Keratinocyte (primary cell): ENCODE measurements around the gene PEX5L. TPM values are rescaled to one million over a fixed set of nuclear protein-coding genes. Genes with fewer than 3 reads are reported as not detected.

Experiments
- DNase-seq: peaks from one replicate; pipeline ENCODE4 v3.0.0-alpha.2; 2011; ENCODE audit warnings: low read depth, missing footprints, low spot score
- FAIRE-seq: peaks from 2 replicates; lab custom pipeline; 2011; peaks lifted over from hg19 to GRCh38; lab: Jason Lieb, UNC
- H2AFZ ChIP-seq: 2 replicates; pipeline ENCODE4 v1.6.0; 2012; ENCODE audit warnings: low read length, control low read depth, inconsistent platforms; ENCODE audit not compliant: control insufficient read depth
- H3K27ac ChIP-seq: 2 replicates; pipeline ENCODE4 v1.5.1; 2011; ENCODE audit warnings: low read length; ENCODE audit not compliant: control insufficient read depth, insufficient read depth
- H3K27me3 ChIP-seq: 3 replicates; pipeline ENCODE4 v1.6.0; 2011; ENCODE audit warnings: low read length; ENCODE audit not compliant: control insufficient read depth, insufficient read depth; ENCODE audit errors: extremely low read depth
- H3K36me3 ChIP-seq, 2 experiments: 2 replicates in 1 of 2; 3 replicates in 1 of 2; pipeline ENCODE4 v1.5.1; 2011; ENCODE audit warnings: low read length in 2 of 2, mild to moderate bottlenecking in 1 of 2; ENCODE audit not compliant: control insufficient read depth in 2 of 2, insufficient read depth in 2 of 2; ENCODE audit errors: extremely low read depth in 1 of 2
- H3K4me1 ChIP-seq: 3 replicates; pipeline ENCODE4 v1.5.1; 2011; ENCODE audit warnings: low read length; ENCODE audit not compliant: control insufficient read depth, insufficient read depth; ENCODE audit errors: extremely low read depth
- H3K4me2 ChIP-seq: 3 replicates; pipeline ENCODE4 v1.6.0; 2011; ENCODE audit warnings: low read depth, low read length; ENCODE audit not compliant: control insufficient read depth, insufficient read depth; ENCODE audit errors: extremely low read depth
- H3K4me3 ChIP-seq, 3 experiments: fragments of 200-600 bp in 1 of 3; sonication (generic) in 1 of 3; 2 replicates in 2 of 3; 3 replicates in 1 of 3; pipeline ENCODE4 v1.5.1; 2011 to 2016; ENCODE audit warnings: low read length in 3 of 3, mild to moderate bottlenecking in 3 of 3, control low read depth in 2 of 3, inconsistent platforms in 1 of 3, low read depth in 1 of 3, mixed read lengths in 1 of 3, mixed run types in 1 of 3, moderate library complexity in 1 of 3; ENCODE audit not compliant: control insufficient read depth in 2 of 3, insufficient read depth in 2 of 3; ENCODE audit errors: extremely low read depth in 1 of 3
- H3K79me2 ChIP-seq: 2 replicates; pipeline ENCODE4 v1.6.0; 2012; ENCODE audit warnings: low read length; ENCODE audit not compliant: control insufficient read depth, insufficient read depth
- H3K9ac ChIP-seq: 3 replicates; pipeline ENCODE4 v1.6.0; 2011; ENCODE audit warnings: low read length; ENCODE audit not compliant: control insufficient read depth, insufficient read depth; ENCODE audit errors: extremely low read depth
- H3K9me1 ChIP-seq: 3 replicates; pipeline ENCODE4 v1.6.0; 2011; ENCODE audit warnings: low read length; ENCODE audit not compliant: control insufficient read depth, insufficient read depth; ENCODE audit errors: extremely low read depth
- H3K9me3 ChIP-seq: 2 replicates; pipeline ENCODE4 v1.5.1; 2012; ENCODE audit warnings: low read depth, low read length; ENCODE audit not compliant: control insufficient read depth
- H4K20me1 ChIP-seq: 3 replicates; pipeline ENCODE4 v1.6.0; 2011; ENCODE audit warnings: low read length; ENCODE audit not compliant: control insufficient read depth, insufficient read depth; ENCODE audit errors: extremely low read depth
- CTCF ChIP-seq, 3 experiments: IDR thresholded peaks in 1 of 3; conservative IDR thresholded peaks in 1 of 3; optimal IDR thresholded peaks in 1 of 3; 2 replicates in 2 of 3; 3 replicates in 1 of 3; pipeline versions ENCODE3 to v1.5.1; 2011; ENCODE audit warnings: low read length in 3 of 3, mild to moderate bottlenecking in 3 of 3, moderate library complexity in 2 of 3, control low read depth in 1 of 3, inconsistent platforms in 1 of 3; ENCODE audit not compliant: insufficient read depth in 2 of 3; ENCODE audit errors: extremely low read depth in 1 of 3
- EZH2 ChIP-seq: IDR thresholded peaks from one replicate; pipeline ENCODE4 v1.6.1; 2012; ENCODE audit warnings: inconsistent platforms, mild to moderate bottlenecking, low read length, moderate library complexity
- dilution Hi-C: fragments of 300-500 bp; cut with MboI; formaldehyde crosslinking; loops from one replicate; pipeline ENCODE4 v1.7.0; 2020; ENCODE audit warnings: low sequenced_read_pairs; ENCODE audit not compliant: extremely low pct_ligation_motif_present
- polyA plus RNA-seq, 5 experiments: library from polyadenylated mRNA; depleted of rRNA in 3 of 5; stranded (reverse) in 3 of 5; stranded (forward) in 1 of 5; unstranded in 1 of 5; fragments of >200 nt; gene quantifications; 1 replicate in 1 of 5; 2 replicates in 3 of 5; 3 replicates in 1 of 5; pipeline versions ENCODE4 v1.2.1 to v1.2.3, GENCODE V29; 2011 to 2012; ENCODE audit warnings: missing spikeins in 2 of 5, low read depth in 1 of 5, low replicate concordance in 1 of 5

The PEX5L gene
- polyA plus RNA-seq, 1 donor (not counting 4 experiments of a cell fraction or from before 2014, with no cell fraction given), result 0.92 TPM

GRCh38 chr3:179953993-179954870 lies 82.5 kb downstream of the PEX5L start:
- Histone ChIP-seq H2AFZ (no peak overlapping the region), H3K79me2 (no peaks in the 10 kb centered on the region), H3K27ac (no peak overlapping the region), H4K20me1 (no peaks in the 10 kb centered on the region), H3K27me3 (no peaks in the 10 kb centered on the region), H3K4me2 (no peak overlapping the region), H3K4me1 (no peaks in the 10 kb centered on the region), H3K9me3 (no peaks in the 10 kb centered on the region), H3K9me1 (no peaks in the 10 kb centered on the region), H3K4me3 (no peak overlapping the region), H3K36me3 (no peaks in the 10 kb centered on the region), H3K9ac (no peak overlapping the region)
- dilution Hi-C loops, result no loop called here
- TF ChIP-seq EZH2 (no peak), CTCF (optimal IDR thresholded peaks at IDR 0.05 in 1 of 3, IDR thresholded peaks at IDR 0.05 in 1 of 3, conservative IDR thresholded peaks at IDR 0.05 in 1 of 3; ENCODE audit: extremely low read depth in 1 of 3, insufficient read depth in 2 of 3, low read length in 3 of 3) (no peak)
- no peak for DNase-seq
- FAIRE-seq, result no peak

- FAIRE-seq, result no peak
- Histone ChIP-seq H3K27ac (no peak overlapping the region), H3K79me2 (no peaks in the 10 kb centered on the region), H3K4me3 (no peak overlapping the region), H4K20me1 (no peaks in the 10 kb centered on the region), H3K36me3 (no peaks in the 10 kb centered on the region), H3K9ac (no peak overlapping the region), H3K4me1 (no peaks in the 10 kb centered on the region), H3K27me3 (no peaks in the 10 kb centered on the region), H3K4me2 (no peak overlapping the region), H2AFZ (no peak overlapping the region), H3K9me1 (no peaks in the 10 kb centered on the region), H3K9me3 (no peaks in the 10 kb centered on the region)
- no peak for TF ChIP-seq CTCF (optimal IDR thresholded peaks at IDR 0.05 in 1 of 3, IDR thresholded peaks at IDR 0.05 in 1 of 3, conservative IDR thresholded peaks at IDR 0.05 in 1 of 3; ENCODE audit: extremely low read depth in 1 of 3, insufficient read depth in 2 of 3, low read length in 3 of 3)
- TF ChIP-seq EZH2, result no peak
- DNase-seq, result no peak
- dilution Hi-C loops, result no loop called here
Observed at GRCh38 chr3:179950840-179951239, 85.9 kb downstream of the PEX5L start.
